Myocyte (in vitro differentiated cells): ENCODE data around the gene CEMP1. TPM values are rescaled to one million over a fixed set of nuclear protein-coding genes. Genes with fewer than 3 reads are reported as not detected.
A peak's percentile ranks its signal among the peaks of the same experiment; 100 is the strongest.
"Not testable (repeated sequence)": the region's sequence is repeated elsewhere in the genome, so short reads cannot be mapped to it uniquely, and the experiment has no call there.

Experiments used
- DNase-seq: peaks from one replicate; pipeline ENCODE4 v3.0.0-alpha.2; 2012; ENCODE audit warnings: low read depth
- total RNA-seq: library from RNA; depleted of rRNA; stranded (reverse); fragments of >200 nt; gene quantifications from 2 replicates; pipeline ENCODE4 v1.2.3, GENCODE V29; 2014

Gene CEMP1
- total RNA-seq, 1 donor from 2014 or later, result 0.32 TPM

DNA sequence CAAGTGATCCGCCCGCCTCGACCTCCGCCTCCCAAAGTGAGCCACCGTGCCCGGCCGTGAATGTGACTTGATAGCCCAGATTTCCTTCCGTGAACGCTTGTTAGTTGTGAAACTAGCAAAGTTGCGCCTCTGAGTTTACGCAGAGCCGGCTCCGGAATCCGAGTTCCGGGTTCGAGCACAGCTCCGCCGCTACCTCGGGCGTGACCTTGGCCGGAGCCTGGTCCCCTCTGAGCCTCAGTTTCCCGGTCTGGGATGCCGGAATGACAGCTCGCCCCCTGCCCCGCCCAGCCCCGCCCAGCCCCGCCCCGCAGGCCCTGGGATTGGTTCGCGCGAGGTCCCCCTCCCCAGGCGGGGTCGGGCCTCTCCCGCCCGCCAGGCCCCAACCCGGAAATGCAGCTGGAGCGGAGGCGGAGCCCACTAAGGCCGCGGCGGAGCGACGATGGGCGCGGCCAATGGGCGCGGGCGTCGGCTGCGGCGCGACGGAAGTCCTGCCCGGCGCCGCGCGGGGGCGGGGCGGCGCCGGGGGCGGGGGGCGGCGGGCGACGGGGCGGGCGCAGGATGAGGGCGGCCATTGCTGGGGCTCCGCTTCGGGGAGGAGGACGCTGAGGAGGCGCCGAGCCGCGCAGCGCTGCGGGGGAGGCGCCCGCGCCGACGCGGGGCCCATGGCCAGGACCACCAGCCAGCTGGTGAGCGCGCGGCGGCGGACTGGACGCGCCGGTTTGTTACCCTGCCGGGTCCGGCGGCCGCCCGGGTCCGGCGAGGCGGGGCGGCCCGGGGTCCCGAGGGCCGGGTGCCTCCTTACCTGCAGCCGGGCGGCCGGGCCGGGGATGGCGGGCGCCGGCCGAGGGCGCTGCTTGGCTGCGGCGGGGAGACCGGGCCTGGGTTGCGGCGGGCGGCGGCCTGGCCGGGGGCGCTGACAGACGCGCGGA, 6.5 kb upstream of the CEMP1 start, which contains the start of gene PDPK1:
Gene PDPK1, plus strand, starts transcription at position 571 of the 929 bp plus-strand sequence. Its CDS starts 92 bp downstream, at position 663.
- peak; percentile 95 for DNase-seq

DNA sequence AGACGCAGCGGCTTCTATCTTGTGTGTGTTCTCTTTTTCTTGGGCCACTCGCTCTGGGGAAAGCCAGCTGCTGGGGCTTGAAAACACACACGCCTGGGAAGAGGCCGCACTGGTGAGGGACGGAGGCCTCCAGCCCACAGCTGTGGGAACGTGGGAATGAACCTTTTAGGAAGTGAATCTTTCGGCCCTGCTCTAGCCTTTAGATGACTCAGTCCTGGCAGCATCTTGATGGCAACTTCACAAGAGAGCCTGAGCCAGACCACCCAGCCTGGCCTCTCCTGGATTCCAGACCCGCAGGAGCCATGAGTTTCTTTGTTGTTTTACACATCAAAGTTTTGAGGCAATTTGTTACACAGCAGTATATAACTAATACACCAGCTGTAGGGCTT, 4.4 kb upstream of the CEMP1 start:
- peak; percentile 74 for DNase-seq

- DNase-seq, result not testable (repeated sequence)
Observed at GRCh38 chr16:2534335-2534734, 3.1 kb upstream of the CEMP1 start.

DNA sequence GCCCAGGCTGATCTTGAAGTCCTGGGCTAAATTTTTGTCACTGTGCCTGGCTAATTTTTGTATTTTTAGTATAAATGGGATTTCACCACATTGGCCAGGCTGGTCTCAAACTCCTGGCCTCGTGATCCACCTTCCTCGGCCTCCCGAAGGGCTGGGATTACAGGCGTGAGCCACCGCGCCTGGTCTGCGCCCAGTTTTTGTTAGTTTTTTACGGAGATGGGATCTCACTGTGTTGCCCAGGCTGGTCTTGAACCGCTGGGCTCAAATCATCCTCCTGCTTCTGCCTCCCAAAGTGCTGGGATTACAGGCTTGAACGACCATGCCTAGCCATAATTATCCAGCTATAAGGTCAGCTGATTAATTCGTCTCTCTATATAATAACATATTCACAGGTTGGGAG, 2.7 kb upstream of the CEMP1 start:
- no peak for DNase-seq

- DNase-seq, result not testable (repeated sequence)
Observed at GRCh38 chr16:2533142-2533755, 2.0 kb upstream of the CEMP1 start.

DNA sequence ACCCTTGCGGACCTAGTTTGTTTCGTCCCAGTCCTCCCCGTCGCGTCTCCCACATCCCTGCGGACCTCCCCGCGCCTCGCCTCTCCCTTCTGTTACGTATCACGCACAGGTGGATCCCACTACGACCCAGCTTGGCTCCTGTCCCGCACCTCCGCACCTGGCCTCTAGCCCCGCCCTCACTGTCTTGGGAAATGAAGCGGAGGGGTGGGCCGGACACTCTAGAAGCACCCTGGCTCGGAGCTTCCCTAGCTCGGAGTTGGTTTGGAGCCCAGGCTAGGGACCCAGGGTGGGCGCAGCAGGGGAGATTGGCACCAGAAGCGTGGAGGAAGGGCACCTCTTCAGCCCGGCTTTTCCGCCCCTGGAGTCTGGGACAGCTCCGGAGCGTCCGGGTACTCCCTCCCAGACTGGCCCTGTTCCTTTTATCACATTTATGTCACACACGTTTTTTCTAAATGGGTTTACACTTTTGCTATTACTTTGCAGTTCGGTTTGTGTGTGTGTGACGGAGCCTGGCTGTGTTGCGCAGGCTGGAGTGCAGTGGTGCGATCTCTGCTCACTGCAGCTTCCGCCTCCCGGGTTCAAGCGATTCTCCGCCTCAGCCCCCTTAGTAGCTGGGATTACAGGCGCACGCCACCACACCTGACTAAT, 1.4 kb upstream of the CEMP1 start:
- DNase-seq, result peak; percentile 42

- DNase-seq, result peak; percentile 97
Observed at GRCh38 chr16:2531696-2532493, 687 bp upstream of the CEMP1 start.

GRCh38 chr16:2530629-2531318, 434 bp downstream of the CEMP1 start:
- no peak for DNase-seq

DNA sequence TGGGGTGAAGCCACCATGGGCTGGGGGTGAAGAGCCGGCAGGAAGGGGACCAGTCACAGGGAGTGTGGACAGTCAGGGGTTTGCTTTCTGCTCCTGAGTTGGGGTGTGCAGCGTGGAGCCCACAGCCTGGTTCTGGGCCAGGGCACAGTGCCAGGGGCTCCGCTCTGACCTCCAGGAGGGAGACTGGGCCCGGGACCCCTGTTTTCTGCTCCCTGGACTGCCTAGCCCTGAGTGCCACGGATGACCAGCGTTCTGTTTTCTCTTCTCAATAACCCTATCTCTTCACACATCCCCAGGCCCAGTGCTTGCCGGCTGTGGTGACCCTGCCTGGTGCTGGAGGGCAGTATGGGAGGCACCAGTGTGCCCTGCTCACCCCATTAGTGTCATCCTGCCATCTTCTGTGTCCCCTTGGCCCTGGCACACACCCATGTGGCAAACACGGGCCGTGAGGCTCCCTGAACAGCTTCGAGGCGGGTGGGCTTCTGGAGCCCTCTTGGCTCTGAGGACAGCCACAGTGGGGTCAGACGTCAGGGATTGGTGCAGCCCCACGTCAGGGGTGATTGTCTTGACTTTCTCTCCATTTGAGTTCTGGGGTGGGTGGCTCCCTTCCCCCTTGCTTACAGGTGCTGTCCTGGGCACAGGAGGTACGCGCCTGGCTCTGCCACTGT, 1.1 kb downstream of the CEMP1 start:
- DNase-seq, result no peak

DNA sequence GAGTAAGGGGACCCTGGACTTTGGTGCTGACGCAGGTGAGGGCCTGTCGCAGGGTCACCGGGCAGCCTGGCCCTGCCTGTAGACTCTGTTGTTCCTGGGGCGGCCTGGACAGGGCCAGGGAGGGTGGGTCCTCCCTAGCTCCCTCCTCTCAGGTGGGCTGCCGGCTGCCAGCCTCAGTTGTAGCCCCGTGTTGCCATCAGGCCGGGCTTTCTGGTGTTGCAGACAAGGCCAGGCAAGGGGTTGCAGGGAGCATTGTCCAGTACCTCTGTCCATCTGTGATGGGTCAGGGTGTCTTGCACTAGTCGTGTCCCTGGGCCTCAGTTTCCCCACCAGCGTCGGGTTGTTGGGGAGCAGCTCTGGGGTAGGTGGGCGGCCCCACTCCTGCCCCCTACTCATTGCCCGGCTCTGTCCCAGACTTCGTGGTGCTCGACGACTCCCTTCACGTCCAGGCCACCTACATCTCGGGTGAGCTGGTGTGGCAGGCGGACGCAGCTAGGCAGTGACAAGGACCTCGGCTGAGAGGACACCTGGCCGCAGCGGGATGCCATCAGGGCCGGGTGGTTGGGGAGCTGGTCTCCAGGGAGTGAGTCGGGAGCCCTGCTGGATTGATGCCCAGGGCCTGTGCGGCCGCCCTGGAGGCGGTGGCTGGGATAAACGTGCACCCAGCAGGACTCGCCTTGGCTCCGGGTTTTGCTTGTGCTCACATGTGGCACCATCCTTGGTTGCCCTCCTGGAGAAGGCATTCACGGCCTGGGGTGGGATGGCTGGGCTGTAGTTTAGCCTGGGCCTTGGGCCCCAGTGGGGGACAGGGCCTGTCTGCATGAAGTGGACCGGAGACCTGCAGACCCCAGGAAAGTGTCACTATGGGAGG, 1.9 kb downstream of the CEMP1 start:
- DNase-seq, result no peak

DNA sequence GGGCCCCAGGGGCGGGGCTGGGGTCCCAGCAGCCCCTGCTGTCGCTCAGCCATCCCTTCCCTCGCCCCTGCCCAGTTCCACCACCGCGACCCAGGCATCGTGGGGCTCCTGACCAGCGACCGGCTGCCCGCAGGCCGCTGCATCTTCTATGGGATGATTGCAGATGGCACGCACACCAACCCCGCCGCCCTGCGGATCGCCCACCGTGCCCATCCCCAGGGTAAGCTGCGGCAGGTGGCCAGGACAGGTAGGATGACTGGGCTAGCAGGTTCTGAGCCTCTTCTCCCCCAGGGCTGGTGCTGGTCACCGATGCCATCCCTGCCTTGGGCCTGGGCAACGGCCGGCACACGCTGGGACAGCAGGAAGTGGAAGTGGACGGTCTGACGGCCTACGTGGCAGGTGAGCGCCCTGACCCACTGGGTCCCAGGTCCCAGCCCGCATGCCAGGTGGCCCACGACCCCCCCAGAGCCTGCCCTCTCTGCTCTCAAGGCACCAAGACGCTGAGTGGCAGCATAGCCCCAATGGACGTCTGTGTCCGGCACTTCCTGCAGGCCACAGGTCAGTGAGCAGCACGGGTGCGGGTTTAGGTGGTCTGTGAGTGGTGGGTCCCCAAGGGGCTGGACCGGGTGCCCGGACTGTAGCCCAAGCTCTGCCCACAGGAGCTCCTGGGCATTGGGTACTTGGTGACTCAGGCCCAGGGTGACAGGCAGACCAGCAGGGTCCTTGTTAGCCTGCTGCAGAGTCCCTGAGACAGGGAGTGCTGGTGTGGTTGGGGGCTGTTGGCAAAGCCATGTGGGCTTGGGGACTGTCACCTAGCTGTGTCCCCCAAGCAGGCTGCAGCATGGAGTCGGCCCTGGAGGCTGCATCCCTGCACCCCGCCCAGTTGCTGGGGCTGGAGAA, 2.8 kb downstream of the CEMP1 start:
- no peak for DNase-seq

DNA sequence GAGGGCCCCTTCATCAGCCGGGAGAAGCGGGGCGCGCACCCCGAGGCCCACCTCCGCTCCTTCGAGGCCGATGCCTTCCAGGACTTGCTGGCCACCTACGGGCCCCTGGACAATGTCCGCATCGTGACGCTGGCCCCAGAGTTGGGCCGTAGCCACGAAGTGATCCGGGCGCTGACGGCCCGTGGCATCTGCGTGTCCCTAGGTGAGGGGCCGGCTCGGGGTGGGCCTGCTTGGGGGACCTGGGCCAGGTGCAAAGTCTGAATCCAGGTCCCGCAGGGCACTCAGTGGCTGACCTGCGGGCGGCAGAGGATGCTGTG, 3.5 kb downstream of the CEMP1 start:
- no peak for DNase-seq

GRCh38 chr16:2527071-2527783, 4.0 kb downstream of the CEMP1 start:
- DNase-seq, result no peak

DNA sequence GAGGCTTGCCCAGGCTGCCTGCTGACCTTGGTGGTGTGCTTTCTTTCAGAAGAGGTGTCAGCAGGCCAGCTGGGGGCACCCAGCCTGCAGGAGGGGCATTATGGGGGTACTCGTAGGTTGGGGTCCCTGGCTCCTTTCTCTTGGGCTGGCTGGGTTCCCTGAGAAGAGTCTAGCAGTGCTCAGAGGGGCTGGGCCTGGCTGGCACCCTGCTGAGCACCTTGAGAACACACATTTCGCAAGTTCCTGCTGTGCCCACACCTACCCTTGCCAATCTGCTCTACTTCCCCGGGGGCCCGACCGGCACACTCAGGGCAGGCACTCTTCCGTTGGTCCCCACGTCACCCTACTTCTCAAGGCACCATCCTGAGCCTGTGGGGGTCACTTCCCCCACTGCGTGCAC, 5.1 kb downstream of the CEMP1 start:
- no peak for DNase-seq

GRCh38 chr16:2524339-2524938, 6.8 kb downstream of the CEMP1 start:
- DNase-seq, result no peak

DNA sequence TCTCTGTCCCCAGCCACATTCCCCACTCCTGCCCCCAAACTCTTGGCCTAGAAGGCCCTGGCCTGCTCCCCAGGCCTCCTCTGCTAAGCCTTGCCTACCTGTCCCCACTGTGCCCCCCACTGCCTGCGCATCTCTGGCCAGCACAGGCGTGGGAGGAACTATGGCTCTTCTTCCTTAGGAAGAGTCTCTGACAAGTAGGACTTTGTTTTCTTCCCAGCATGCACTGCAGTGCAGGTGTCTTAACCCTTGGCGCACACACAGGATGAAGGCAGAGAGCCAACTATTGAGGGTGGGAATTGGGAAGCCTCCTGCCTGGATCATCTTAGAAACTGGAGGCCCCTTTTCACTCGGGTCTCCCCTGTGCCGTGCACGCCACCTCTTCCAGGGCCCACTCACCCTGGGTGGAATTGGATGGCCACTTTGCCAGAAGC, 7.4 kb downstream of the CEMP1 start:
- no peak for DNase-seq
